Activated naive CD8-positive, alpha-beta T cell treated with anti-CD3 and anti-CD28 coated beads, Interleukin-2, amount 10 ng/mL, durations not matched to agents 7 days and 5 days (primary cell): ENCODE data around the gene FBXL5. TPM values are rescaled to one million over a fixed set of nuclear protein-coding genes. Genes with fewer than 3 reads are reported as not detected.

Source experiments
- ATAC-seq: fragments of 150-1000 bp; cut with Tn5 transposase; one replicate; pipeline ENCODE4 v1.10.0; 2021; ENCODE audit warnings: low read depth, moderate library complexity
- POLR2A ChIA-PET: fragments of 350-600 bp; sonication (Branson Sonifier 250); formaldehyde crosslinking; loops from one replicate; lab custom pipeline; 2021; ENCODE audit warnings: antibody characterized with exemption; lab: Charles Lee
- DNase-seq: peaks from one replicate; pipeline ENCODE4 v3.0.0; 2021
- H3K27ac Mint-ChIP-seq: one replicate; pipeline ENCODE4 v1.8.0; 2022; ENCODE audit warnings: mild to moderate bottlenecking, mixed read lengths
- H3K27me3 Mint-ChIP-seq: one replicate; pipeline ENCODE4 v1.8.0; 2022; ENCODE audit warnings: mild to moderate bottlenecking, moderate library complexity, mixed read lengths
- H3K36me3 Mint-ChIP-seq: one replicate; pipeline ENCODE4 v1.8.0; 2021; ENCODE audit warnings: mild to moderate bottlenecking, mixed read lengths
- H3K4me1 Mint-ChIP-seq: one replicate; pipeline ENCODE4 v1.8.0; 2021; ENCODE audit warnings: mixed read lengths
- H3K4me3 Mint-ChIP-seq: one replicate; pipeline ENCODE4 v1.8.0; 2022; ENCODE audit warnings: mild to moderate bottlenecking, moderate library complexity, mixed read lengths
- H3K9me3 Mint-ChIP-seq: one replicate; pipeline ENCODE4 v1.8.0; 2021; ENCODE audit warnings: mixed read lengths
- total RNA-seq, 2 experiments: library from RNA; stranded (reverse); gene quantifications; one replicate each; pipeline ENCODE4 v1.2.3, GENCODE V29; 2021

The FBXL5 gene
- total RNA-seq, 2 experiments from 2014 or later: 48.7 to 53.4 TPM

DNA sequence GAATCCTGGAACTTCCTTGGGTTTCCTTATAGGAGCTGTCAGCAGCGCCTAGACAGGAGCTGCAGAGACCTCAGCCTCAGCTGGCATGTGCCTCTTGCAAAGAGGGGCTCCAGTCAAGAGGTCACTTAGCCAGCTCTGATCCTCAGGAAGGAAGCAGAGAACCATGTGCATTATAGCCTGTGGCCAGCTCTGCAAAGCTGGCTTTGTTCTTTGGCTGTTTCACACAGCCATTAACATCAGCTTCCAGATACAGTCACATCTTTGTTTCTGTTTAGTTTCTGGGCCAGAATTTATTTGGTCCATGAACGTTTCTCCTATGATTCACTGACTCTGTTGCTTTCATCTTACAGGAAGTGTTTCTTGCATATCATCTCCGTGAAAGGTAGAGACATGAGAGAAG lies 93.0 kb downstream of the FBXL5 start:
- Mint-ChIP-seq H3K4me1 (no peaks in the 10 kb centered on the region), H3K27ac (no peak overlapping the region), H3K9me3 (no peaks in the 10 kb centered on the region), H3K27me3 (no peaks in the 10 kb centered on the region), H3K4me3 (no peak overlapping the region), H3K36me3 (peaks cover 5% of the 10 kb centered on the region)
- DNase-seq (no peak), ATAC-seq (no peak)
- POLR2A ChIA-PET: no interaction called here

DNA sequence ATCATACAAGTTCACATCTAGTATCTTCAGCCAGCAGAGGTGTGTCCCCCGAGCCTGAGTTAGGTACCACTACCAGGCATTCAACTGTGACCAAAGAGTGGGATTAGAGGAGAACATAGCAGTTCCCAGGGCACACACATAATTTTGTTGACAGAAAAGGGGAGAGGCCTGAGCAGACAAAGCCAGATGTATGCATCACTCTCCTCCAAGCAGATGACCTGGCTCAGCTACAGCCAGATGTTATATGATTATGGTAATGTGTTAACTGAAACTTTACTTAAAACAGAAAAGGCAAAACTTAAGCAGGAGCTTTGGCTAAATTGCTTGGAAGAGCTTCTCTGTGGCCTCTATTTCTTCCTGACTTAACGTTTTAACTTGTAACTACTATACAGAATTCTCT lies 96.6 kb downstream of the FBXL5 start:
- no peak for ATAC-seq
- no peak for DNase-seq
- Mint-ChIP-seq H3K27me3 (no peaks in the 10 kb centered on the region), H3K9me3 (no peaks in the 10 kb centered on the region), H3K4me3 (no peak overlapping the region), H3K36me3 (no peaks in the 10 kb centered on the region), H3K27ac (no peak overlapping the region), H3K4me1 (peaks cover 6% of the 10 kb centered on the region)
- POLR2A ChIA-PET: no interaction called here

DNA sequence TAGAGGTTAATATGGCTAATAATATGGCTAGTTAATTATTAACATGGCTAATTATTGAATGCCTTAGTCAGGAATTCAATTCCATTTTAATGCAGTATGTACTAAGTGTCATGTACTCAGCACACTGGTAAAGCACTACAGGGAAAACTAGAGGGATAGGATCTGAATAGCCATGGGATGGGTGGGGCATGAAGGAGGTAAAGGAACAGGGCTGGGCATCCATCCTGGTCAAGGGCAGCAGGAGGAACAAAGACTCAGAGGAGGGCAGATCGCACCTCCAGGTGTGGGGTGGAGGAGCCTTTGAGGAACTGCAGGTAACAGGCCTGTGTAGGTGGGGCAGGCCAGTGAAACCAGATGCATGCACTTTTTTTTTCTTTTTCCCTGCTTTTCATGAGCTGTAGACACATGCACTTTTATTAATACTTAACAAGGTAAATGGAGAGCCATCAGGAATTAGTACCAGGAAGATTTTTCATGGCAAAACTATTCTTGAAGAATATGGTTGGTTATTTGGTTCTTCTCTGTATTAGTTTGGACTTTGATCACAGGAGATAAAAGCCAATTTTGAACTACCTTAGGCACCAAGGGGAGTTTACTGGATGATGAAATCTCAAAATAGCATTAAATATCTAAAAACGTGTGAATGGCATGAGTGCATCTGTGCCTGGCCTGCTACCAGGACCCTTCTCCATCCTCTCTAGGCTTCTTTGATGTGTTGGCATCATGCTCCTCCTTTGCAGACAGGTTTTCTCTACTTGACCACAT lies 97.2 kb downstream of the FBXL5 start:
- ATAC-seq (no peak), DNase-seq (no peak)
- Mint-ChIP-seq H3K4me1 (peaks cover 8% of the 10 kb centered on the region), H3K4me3 (no peak overlapping the region), H3K27ac (no peak overlapping the region), H3K9me3 (no peaks in the 10 kb centered on the region), H3K36me3 (no peaks in the 10 kb centered on the region), H3K27me3 (no peaks in the 10 kb centered on the region)
- POLR2A ChIA-PET: no interaction called here

DNA sequence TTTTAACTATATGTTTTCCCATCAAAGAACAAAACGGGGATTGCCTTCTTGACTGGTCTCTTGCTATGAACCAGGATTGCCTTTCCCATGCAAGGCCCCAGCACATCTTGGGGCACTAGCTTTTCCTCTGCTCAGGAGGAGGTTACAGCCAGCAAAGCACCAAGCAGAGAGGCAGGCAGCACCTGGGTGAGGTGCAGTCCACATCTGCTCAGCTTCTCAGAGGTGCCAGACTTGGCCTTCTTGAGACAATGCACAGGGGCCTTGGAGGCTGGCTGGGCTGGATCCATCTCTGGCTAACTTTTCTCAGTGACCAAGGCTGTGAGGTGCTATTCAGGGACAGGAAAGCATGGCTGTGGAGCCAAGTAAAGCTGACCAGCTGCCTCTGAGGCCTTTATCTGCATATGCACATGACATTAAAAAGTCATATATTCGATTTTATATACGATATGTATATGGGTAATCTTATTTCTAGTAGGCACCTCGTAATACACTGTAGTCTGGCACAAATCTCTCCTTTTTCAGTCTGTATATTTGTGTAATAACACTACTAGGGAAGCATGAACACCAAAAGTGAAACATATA lies 98.6 kb downstream of the FBXL5 start:
- ATAC-seq (no peak), DNase-seq (no peak)
- no peaks in the 10 kb centered on the region for H3K9me3 Mint-ChIP-seq
- H3K36me3 Mint-ChIP-seq: no peaks in the 10 kb centered on the region
- no peak overlapping the region for H3K27ac Mint-ChIP-seq
- H3K4me1 Mint-ChIP-seq: peaks cover 10% of the 10 kb centered on the region
- no peak overlapping the region for H3K4me3 Mint-ChIP-seq
- no peaks in the 10 kb centered on the region for H3K27me3 Mint-ChIP-seq
- POLR2A ChIA-PET: no interaction called here

Other genes starting within 250 kb of the FBXL5 start
- not detected for gene C1QTNF7, start 227.3 kb downstream of the FBXL5 start, total RNA-seq
- gene CC2D2A, start 185.5 kb downstream of the FBXL5 start, total RNA-seq: not detected
- gene FAM200B, start 26.5 kb upstream of the FBXL5 start, total RNA-seq: 10 to 100 TPM; 19.5 to 22.4 TPM
- under 1 TPM; 0.78 to 0.91 TPM for gene BST1, start 47.7 kb upstream of the FBXL5 start, total RNA-seq
- gene CD38, start 123.0 kb upstream of the FBXL5 start, total RNA-seq: 100 to 1,000 TPM in 1 of 2 experiments, 10 to 100 TPM in 1; 99.9 to 110 TPM